ENCODE results near the gene SPO11.

SPO11 gene

DNA sequence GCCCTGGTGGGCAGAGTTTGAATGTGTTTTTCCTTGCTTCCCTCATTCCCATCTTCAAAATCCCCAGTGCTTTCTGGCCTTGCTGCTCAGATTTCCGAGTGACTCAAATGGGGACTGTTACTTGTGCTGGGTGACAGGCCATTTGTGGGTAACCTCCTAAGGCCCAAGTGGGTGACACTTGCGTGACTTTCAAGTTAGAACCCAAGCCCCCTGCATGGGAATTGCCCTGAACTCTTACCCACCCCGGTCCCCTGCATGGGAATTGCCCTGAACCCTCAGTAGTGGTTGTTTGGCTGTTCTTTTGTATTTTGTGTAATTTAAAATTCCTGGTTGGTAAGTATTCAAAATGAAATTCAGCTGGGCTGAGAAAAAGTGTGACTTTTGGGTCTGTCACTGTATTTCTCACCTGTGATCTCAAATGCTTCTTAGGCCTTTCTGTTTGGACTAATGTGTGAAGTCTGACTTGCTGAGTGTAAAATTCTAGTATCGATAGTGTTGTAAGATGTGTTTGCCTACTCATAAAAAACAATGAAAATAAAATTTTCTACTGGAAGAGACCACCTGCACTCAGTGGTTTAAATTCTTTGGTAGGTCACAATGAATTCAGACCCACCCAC, 49.2 kb downstream of the SPO11 start:
- DNase-seq, result no peak

DNA sequence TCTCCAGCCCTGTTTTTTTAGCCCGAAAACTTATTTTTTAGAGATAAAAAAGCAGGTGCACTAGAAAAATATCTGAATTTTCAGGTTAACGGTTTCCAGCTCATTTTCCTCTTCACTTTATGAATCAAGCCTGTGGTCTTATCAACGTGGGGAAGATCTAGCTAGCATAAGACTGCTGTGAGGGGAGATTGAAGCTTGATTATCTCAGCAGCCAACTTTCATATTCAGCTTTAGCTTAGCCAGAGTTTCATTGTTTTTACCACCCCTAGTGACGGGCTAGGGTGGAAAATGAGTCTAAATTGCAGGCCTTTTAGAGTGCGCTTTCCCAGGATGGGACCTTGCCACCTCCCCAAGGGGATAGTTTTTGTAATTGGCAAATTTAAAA, 49.7 kb downstream of the SPO11 start:
- no peak for DNase-seq

DNA sequence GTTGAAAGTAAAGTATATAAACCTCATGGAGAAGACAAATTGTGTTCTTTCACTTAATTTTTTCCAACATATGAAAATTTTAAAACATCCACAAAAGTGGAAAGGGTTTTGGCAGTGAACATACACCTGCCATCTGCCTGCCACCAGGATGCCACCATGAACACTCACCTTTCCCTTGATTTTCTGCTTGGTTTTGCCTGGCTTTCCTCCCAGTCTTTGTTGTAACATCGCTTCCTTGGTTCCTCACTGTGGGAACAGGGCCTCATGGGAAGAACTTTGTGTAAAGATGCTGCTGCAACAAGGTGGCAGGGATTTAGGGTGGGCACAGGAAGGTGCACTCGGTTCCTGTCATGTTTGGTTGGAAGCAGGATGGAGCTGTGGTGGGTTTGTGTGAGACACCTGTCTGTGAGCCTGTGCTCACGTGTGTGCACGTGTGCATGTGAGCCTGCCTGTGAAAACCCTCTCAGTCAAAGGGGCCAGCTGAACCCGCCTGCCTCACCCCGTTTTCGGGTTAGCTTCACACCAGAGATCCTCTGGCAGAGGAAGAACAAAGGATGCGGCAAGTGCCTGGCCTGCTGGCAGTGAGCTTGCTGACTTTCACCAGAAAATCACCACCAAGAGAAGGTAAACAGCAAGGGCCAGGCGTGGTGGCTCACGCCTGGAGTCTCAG, 50.6 kb downstream of the SPO11 start:
- DNase-seq, result no peak

- peak; percentile 91 for DNase-seq
Observed at GRCh38 chr20:57381596-57382503, 52.2 kb downstream of the SPO11 start.

DNA sequence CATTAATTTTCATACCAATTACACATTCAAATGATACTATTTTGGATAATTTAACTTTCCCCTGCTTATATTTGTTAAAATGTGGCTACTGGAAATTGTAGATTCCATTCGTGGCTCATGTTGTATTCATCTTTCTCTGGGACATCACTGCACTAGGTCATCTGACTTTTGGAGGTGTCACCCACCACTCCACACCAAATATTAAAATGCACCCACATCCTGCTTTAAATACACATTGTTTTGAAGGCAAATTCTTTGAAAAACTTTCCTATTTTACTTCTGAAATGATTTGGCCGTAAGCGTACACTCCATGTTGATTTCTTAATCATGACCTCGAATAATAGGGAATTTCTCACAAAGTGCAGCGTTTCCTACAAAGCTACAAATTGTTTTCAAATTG, 52.9 kb downstream of the SPO11 start:
- no peak for DNase-seq

DNA sequence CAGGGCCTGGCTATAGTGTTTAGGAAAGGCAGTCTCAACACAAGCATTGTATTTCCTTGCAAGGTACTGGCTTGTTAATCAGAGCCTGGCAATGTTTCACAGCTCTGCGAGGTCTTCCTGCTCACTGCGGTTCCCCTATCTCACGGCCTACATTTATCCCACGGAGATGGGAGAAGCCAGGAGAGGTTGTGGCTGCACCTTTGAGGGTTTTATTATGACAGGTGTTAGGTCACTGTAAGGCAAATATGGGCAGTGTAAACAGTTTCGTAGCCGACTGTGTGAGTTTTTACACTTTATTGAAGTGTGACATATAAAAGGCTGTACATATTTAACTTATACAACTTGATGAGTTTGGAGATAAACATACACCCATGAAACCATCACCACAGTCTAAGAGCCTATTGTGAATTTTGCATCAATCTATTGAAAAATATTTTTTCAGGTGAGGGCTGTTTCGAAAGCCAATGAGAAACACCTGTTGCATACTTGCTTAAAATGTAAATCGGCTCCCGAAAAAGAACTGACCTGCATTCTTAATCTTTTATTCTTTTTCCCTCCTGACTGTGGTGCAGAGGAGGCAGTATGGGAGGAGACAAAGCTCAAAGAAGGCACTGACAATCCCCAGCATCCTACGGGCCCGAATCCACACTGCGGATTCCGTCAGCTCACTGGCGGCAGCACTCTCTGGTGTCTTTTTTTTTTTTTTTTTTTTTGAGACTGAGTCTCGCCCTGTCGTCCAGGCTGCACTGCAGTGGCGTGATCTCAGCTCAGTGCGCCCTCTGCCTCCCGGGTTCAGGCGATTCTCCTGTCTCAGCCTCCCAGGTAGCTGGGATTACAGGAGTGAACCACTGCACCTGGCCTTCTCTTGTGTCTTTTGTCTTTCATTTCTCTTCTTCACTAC, 54.1 kb downstream of the SPO11 start:
- DNase-seq, result no peak

- DNase-seq, result no peak
Observed at GRCh38 chr20:57384486-57384885, 54.9 kb downstream of the SPO11 start.

GRCh38 chr20:57384953-57385761, 55.6 kb downstream of the SPO11 start:
- DNase-seq, result no peak

- no peak for DNase-seq
Observed at GRCh38 chr20:57385940-57386339, 56.3 kb downstream of the SPO11 start.

DNA sequence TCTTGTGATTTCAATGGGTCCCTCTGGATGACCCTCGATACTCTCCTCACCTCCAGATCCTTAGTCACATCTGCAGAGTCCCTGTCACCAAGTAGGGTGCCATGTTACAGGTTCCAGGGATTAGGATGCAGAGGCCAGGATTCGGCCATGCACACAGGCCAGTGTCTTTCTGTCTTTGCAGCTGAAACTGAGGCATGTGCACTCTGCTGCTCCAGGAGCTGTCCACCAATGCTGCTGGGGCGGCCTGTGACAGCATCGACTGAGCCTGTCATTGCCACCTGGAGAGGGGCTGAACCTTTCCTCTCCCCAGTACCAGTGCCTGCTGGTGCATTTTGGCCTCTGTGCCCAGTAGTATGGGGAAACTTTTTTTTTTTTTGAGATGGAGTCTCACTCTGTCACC, 57.2 kb downstream of the SPO11 start:
- no peak for DNase-seq

GRCh38 chr20:57387463-57387862, 57.9 kb downstream of the SPO11 start:
- no peak for DNase-seq

DNA sequence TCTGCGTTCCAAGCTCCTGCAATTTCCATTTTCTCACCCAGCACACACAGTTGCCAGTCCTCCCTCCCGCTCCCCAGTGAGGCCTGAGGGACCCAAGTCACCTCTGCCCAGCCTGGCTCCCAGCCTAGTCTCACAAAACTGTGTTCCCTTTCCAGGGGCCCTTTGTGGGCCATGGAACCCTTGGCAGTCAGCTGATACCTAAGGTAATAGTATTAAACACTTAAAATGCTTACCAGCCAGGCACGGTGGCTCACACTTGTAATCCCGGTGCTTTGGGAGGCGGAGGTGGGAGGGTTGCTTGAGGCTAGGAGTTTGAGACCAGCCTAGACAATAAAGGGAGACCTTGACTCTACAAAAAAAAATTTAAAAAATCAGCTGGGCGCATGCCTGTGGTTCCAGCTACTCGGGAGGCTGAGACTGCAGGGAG, 58.4 kb downstream of the SPO11 start:
- no peak for DNase-seq

DNA sequence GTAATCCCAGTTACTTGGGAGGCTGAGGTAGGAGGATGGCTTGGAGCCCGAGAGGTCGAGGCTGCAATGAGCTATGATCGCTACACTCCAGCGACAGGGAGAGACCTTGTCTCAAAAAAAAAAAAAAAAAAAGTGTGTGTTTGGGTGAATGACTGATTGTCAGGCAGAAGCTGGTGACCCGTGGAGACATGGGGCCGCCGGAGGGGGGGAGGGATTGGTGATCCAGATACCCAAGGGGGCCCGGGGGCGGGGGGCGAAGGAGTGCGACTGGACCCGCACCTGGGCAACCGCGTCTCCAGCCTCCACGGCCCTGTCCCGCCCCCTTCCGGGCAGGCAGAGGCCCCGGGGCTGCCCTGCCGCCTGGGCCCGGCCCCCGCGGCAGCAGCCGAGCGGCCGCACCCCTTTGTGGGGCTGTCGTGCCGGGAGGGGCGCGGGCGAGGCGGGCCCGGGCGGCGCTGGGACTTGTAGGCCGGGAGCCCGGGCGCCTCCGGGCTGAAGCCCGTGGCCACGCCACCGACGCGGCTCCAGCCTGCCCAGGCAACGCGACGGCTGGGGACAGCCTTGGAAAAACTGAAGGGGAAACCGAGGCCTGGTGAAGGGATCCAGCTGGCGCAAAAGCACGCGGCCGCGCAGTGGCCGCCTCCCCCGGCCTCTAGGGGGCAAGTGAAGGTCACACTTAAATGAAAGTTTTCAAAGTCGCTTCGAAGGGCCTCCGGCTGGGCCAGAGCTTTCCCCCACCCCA, 59.5 kb downstream of the SPO11 start:
- DNase-seq, result peak; percentile 72

DNA sequence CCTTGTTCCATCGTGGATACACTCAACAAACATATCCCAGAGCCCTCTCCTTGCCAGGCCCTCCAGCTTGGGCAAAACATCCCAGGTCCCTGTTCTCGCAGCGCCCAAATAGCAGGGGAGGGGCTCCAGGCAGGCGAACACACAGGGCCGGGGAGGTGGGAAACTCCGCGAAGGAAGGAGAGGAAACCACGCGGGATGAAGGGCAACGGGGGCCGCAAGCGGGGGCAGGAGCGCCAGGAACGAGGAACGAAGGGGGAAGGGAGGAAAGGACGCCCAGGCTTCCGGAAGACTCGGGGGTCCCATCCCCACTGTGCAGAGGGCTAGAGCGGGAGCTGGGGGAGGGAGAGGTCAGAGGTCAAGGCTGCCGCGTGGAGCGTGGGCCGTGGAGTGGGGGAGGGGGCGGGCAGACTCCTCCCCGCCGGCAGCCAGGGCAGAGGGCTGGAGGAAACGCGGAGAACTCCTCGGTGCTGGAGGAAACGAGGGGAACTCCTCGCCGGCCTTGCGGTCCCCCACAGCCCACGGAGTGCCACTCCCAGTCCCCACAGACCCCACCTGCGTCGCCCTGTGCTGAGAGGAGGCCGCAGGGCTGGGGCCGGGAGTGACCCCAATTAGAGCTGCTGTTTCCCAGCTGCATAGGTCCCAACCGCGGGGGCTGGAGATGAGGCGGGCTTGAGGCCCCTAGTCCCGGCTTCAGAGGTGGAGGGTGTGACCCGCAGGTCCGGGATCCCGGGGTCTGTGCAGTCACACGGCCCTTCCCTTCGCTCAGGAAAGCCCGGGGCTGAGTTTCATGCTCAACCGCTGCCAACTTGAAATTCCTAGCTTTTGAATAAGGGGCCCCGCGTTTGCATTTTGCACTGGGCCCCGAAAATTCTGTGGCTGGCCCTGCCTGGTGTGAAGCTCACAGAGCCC, 60.3 kb downstream of the SPO11 start:
- DNase-seq, result peak; percentile 81

- peak; percentile 89 for DNase-seq
Observed at GRCh38 chr20:57390604-57391438, 61.2 kb downstream of the SPO11 start, which contains the start of gene RBM38. Gene RBM38, plus strand, starts transcription at chr20:57391396. Its CDS starts 186 bp downstream, at chr20:57391582.

- peak; percentile 49 for DNase-seq
Observed at GRCh38 chr20:57391439-57392301, 62.1 kb downstream of the SPO11 start.

DNA sequence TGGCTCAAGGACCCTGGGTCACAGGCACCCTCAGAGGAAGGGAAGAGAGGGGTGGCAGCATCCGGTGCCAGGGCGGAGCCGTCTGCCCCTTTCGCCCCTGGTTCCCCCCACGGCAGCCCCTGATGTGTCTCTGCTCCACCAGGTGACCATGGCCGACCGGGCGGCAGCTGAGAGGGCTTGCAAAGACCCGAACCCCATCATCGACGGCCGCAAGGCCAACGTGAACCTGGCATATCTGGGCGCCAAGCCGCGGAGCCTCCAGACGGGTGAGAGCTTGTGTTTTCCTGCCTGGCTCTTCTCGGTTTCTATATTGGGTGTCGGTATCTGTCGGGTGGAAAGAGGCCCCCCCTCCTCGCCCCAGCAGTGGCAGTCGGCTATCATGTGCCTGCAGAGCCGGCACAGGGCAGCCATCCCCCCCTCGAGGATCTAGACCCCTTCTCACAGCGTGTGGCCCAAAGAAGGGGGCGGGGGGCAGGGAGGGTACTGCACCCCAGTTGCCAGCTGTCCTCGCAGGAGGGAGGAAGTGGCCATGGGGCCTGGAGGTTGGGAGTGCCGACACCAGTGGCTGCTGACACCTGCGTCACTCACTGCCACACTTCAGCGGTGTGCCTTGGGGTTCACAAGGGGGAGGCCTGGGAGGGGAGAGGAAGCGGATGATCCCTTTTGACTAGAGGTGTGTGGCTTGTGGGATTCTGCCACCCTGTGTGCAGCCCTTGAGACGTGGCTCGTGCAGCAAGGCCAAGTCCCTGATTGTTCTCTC, 63.1 kb downstream of the SPO11 start:
- peak; percentile 79 for DNase-seq
